Esophagus (tissue), 2 donors: ENCODE results near the gene KIAA1755. TPM values are rescaled to one million over a fixed set of nuclear protein-coding genes. Genes with fewer than 3 reads are reported as not detected.
A peak's percentile ranks its signal among the peaks of the same experiment; 100 is the strongest.

Source experiments
- H3K27ac ChIP-seq, 2 donors: one replicate each; pipeline ENCODE4 v1.5.1; 2013; ENCODE audit warnings: low read depth in 2 of 2, mild to moderate bottlenecking in 2 of 2, inconsistent platforms in 1 of 2, low read length in 1 of 2, moderate library complexity in 1 of 2
- H3K27me3 ChIP-seq, 2 donors: one replicate each; pipeline ENCODE4 v1.6.1; 2013; ENCODE audit warnings: low read length in 2 of 2, control low read depth in 1 of 2, mild to moderate bottlenecking in 1 of 2; ENCODE audit not compliant: insufficient read depth in 2 of 2, control insufficient read depth in 1 of 2
- H3K36me3 ChIP-seq, 2 donors: one replicate each; pipeline ENCODE4 v1.6.1; 2013; ENCODE audit warnings: low read length in 1 of 2; ENCODE audit not compliant: control insufficient read depth in 2 of 2, insufficient read depth in 2 of 2
- H3K4me1 ChIP-seq, 2 donors: one replicate each; pipeline ENCODE4 v1.6.1; 2013; ENCODE audit warnings: low read length in 1 of 2; ENCODE audit not compliant: control insufficient read depth in 2 of 2, insufficient read depth in 2 of 2
- H3K4me3 ChIP-seq, 2 donors: one replicate each; pipeline ENCODE4 v1.5.1; 2013; ENCODE audit warnings: low read length in 2 of 2, mild to moderate bottlenecking in 2 of 2, low read depth in 1 of 2, moderate library complexity in 1 of 2
- H3K9me3 ChIP-seq, 2 donors: one replicate each; pipeline ENCODE4 v1.6.1; 2013; ENCODE audit warnings: mild to moderate bottlenecking in 2 of 2, low read depth in 1 of 2, low read length in 1 of 2, moderate library complexity in 1 of 2; ENCODE audit not compliant: control insufficient read depth in 2 of 2, insufficient read depth in 1 of 2
- WGBS, 2 donors: extraction: QIAGEN DNeasy Blood & Tissue Kit; methylation state at CpG; one replicate each; pipeline ENCODE4 v1.1.7; 2013; 5-methylcytosine and 5-hydroxymethylcytosine counted together
- polyA plus RNA-seq, 2 donors: library from polyadenylated mRNA; stranded (reverse); fragments of 200-250 nt; gene quantifications; one replicate each; pipeline ENCODE4 v1.2.3, GENCODE V29; 2013
- donor health status: healthy with polysubstance abuse.
- donor health status: Bipolar disorder and iron deficiency.

The KIAA1755 gene
- polyA plus RNA-seq, 2 donors = 1.4 to 1.7 TPM

GRCh38 chr20:38167851-38168760 lies 92.4 kb downstream of the KIAA1755 start:
- 50 to 55% methylated on average over 7 of the region's 7 CpGs for WGBS, 2 donors
- H3K4me3 ChIP-seq = no peak overlapping the region
- H3K27ac ChIP-seq = peak overlapping the region; percentile 26 to 30
- H3K27me3 ChIP-seq = no peaks in the 10 kb centered on the region
- H3K9me3 ChIP-seq = no peaks in the 10 kb centered on the region
- peaks cover 3 to 11% of the 10 kb centered on the region in 2 donors for H3K4me1 ChIP-seq
- no peaks in the 10 kb centered on the region for H3K36me3 ChIP-seq

- no peak overlapping the region for H3K4me3 ChIP-seq
- H3K4me1 ChIP-seq = peaks cover 3 to 11% of the 10 kb centered on the region in 2 donors
- H3K9me3 ChIP-seq = no peaks in the 10 kb centered on the region
- WGBS, 2 donors = 89 to 93% methylated on average over 8 of the region's 8 CpGs
- H3K27ac ChIP-seq = peak overlapping the region in 1 of 2 donors; percentile 30
- no peaks in the 10 kb centered on the region for H3K27me3 ChIP-seq
- H3K36me3 ChIP-seq = no peaks in the 10 kb centered on the region
These were observed 93.1 kb downstream of the KIAA1755 start for GRCh38 chr20:38167328-38167850.

DNA sequence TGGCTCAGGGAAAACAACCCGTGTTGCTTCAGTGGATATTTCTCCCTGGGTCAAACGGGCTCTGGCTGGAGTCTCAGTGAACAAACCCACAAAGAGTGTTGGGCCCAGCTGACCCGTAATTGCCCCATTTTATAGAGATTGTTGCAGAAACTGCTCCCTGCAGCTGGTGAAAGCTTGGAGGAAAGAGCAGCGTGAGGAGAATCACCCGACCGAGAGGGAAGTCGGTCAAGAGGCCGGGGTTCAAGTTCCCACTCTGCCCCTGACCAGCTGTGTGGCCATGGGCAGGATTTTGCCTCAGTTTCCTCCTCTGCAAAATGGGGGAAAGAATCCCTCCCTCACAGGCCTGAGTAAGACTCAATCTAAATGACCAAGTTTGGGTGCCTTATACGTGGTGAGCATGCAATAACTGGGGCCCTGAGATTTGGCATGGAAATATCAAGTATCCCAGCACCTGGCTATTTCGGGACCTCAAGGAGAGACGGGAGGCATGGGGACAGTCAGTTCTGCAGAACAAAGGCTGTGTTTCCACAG lies 93.8 kb downstream of the KIAA1755 start:
- Histone ChIP-seq H3K4me1 (peaks cover 3 to 11% of the 10 kb centered on the region in 2 donors), H3K27ac (peak overlapping the region; percentile 14 to 53), H3K27me3 (no peaks in the 10 kb centered on the region), H3K9me3 (no peaks in the 10 kb centered on the region), H3K36me3 (no peaks in the 10 kb centered on the region), H3K4me3 (no peak overlapping the region)
- WGBS, 2 donors = 83 to 84% methylated on average over 11 of the region's 11 CpGs

DNA sequence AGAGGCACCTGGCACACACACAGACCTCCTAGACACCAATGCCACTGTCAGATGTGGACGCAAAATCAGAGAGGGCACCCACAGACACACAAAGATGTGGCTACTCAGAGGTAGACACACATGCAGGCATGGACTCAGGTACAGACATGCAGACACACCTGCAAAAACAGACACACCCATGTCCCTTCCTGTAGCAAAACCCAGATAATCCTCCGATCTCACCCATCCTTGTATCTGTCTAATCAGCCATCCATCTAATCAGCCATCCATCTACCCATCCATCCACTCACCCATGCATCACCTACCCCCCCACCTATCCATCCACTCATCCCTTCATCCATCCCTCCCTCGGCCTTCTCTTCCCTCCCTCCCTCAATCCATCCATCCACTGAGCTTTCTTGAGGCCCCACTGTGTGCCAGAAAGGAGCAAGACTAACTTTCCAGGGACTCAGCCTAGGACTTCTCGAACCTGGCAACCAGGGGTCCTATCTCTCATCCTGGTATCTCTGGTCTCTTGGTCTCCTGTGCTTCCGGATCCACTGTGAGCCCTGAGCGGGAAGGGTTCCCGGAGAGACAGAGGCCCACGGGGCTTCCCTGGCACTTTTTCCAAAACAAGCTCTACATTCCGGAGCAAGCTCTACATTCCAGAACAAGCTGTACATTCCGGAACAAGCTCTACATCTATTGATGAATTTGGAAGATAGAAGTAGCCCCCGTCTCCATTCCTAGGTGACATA lies 94.4 kb downstream of the KIAA1755 start:
- 70 to 77% methylated on average over 11 of the region's 11 CpGs for WGBS, 2 donors
- Histone ChIP-seq H3K36me3 (no peaks in the 10 kb centered on the region), H3K4me1 (peaks cover 3 to 11% of the 10 kb centered on the region in 2 donors), H3K27ac (peak overlapping the region in 1 of 2 donors; percentile 53), H3K27me3 (no peaks in the 10 kb centered on the region), H3K9me3 (no peaks in the 10 kb centered on the region), H3K4me3 (no peak overlapping the region)

DNA sequence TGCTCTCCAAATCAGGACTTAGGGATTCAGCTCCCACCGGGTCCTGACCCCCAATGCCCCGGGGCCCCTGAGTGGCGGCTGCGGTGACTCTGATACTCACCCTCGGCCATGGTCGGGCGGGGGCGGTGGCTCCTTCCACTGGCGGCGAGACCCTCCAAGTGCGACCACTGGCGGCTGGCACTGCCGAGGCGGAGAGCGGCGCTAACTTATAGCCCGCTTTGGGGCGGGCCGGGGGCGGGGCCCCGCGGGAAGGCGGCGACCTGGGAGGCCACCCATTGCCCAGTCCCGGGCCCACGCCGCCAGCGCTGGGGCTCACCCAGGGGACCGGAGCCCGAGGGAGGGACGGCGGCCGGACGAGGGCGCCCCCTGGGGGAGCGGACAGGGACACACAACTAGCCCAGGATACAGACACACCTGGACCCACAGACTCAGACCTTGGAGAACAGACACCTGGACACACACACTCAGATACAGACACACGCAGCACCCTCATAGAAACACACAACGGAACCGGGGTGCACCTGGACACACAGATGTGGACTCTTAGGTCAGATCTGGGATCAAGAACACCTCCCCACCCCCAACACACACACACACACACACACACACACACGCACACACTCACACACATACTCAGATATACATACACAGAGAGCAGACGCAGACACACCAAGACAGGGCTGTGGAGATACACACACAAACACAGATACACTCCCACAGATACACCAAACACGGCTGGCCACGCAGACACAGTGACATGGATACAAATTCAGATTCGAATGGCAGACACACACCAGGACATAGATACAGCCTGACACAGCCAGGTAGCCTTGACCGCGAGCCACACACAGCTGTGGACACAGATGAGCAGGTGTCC lies 95.2 kb downstream of the KIAA1755 start, which contains the start of gene TGM2:
Gene TGM2, minus strand, starts transcription at position 182 of the 877 bp plus-strand sequence. Its CDS starts 72 bp downstream, at position 110.
- H3K4me3 ChIP-seq = peak within 1 kb of the TSS; percentile 32 to 33
- peak within 1 kb of the TSS; percentile 12 to 66 for H3K27ac ChIP-seq
- 12% methylated on average over 40 to 46 of the region's 46 CpGs for WGBS, 2 donors
- peaks cover 3 to 11% of the 10 kb centered on the region in 2 donors for H3K4me1 ChIP-seq
- no peaks in the 10 kb centered on the region for H3K36me3 ChIP-seq
- no peaks in the 10 kb centered on the region for H3K27me3 ChIP-seq
- H3K9me3 ChIP-seq = no peaks in the 10 kb centered on the region

- peaks cover 3 to 11% of the 10 kb centered on the region in 2 donors for H3K4me1 ChIP-seq
- peak overlapping the region; percentile 12 to 66 for H3K27ac ChIP-seq
- 60 to 62% methylated on average over 14 of the region's 14 CpGs for WGBS, 2 donors
- no peaks in the 10 kb centered on the region for H3K9me3 ChIP-seq
- H3K27me3 ChIP-seq = no peaks in the 10 kb centered on the region
- H3K36me3 ChIP-seq = no peaks in the 10 kb centered on the region
- H3K4me3 ChIP-seq = peak overlapping the region; percentile 32 to 33
These were observed 95.9 kb downstream of the KIAA1755 start for GRCh38 chr20:38164624-38165088.

DNA sequence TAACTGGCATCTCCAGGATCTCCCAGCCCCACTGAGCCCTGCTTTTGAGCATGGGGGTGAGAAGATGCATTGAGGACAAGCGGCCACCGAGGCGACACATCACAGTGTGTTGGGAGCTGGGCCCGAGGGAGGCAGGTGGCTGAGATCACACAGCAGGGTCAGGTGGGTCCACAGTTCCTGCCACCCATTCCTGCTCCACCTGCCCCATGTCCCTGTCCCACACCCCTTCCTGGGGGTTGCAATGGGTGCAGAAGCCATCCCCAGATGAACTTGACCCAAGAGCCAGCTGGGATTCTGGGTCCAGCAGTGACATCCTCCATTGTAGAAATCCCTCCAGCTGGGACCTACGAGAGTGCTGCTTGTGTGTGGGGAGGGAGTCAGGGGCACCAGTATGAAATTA lies 96.5 kb downstream of the KIAA1755 start:
- H3K27ac ChIP-seq = peak overlapping the region; percentile 9 to 57
- peak overlapping the region in 1 of 2 donors; percentile 32 for H3K4me3 ChIP-seq
- H3K9me3 ChIP-seq = no peaks in the 10 kb centered on the region
- no peaks in the 10 kb centered on the region for H3K36me3 ChIP-seq
- no peaks in the 10 kb centered on the region for H3K27me3 ChIP-seq
- peaks cover 3 to 11% of the 10 kb centered on the region in 2 donors for H3K4me1 ChIP-seq
- 86 to 95% methylated on average over 5 of the region's 5 CpGs for whole genome bisulfite sequencing, 2 donors

DNA sequence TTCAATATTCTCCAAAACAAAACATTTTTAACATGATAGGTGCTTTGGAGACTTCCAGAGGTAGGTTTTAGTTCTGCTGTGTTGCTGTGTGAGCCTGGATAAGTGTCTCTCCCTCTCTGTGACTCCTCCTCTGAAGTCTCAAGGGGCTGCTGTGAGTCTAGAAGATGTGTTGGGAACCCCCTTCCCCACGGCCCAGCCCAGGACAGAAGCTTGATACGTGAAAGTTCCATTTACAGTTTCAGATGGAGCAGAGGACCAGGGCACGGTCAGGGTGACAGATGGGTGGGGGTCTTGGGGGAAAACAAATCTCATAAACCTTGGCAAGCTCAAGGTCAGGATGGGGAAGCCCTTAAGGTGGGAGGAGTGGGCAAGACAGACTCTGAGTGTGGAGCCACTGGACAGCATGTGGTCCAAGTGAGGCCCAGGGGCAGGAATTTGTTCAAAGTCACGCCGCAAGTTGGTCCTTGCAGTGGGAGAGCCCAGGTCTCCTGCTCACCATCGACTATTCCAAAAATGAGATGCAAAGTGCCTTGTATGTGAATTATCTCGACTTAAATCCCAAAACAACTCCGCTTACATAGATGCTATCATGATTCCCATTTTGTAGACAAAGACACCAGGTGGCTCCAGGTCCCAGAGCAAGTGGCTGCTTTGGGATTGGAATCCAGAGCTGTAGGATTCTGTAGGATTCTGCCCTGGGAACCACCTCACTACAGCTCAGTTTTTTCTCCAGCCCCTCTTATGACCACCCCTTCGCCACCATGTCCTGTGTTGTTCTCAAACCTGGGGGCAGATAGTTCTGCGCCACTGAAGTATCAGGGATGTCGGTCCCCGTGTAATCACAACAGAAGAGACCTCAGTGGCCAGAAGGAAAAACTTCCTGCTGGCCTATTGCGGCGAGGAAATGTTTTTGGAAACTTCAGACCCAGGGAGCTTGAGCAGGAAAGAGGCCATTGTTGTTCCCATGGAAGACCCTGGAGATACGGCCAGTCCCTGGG lies 97.4 kb downstream of the KIAA1755 start:
- no peaks in the 10 kb centered on the region for H3K9me3 ChIP-seq
- H3K4me1 ChIP-seq = peaks cover 3 to 10% of the 10 kb centered on the region in 2 donors
- no peaks in the 10 kb centered on the region for H3K27me3 ChIP-seq
- 65 to 75% methylated on average over 15 of the region's 15 CpGs for WGBS, 2 donors
- no peaks in the 10 kb centered on the region for H3K36me3 ChIP-seq
- no peak overlapping the region for H3K4me3 ChIP-seq
- peak overlapping the region in 1 of 2 donors; percentile 57 for H3K27ac ChIP-seq
